Breast epithelium (tissue), 3 donors: Measurements from ENCODE around the gene BBOX1.

Source experiments
- CTCF ChIP-seq, 3 donors: fragments of 450-650 bp; IDR thresholded peaks; one replicate each; pipeline ENCODE4 v1.5.1; 2016 to 2017; ENCODE audit warnings: antibody characterized with exemption in 3 of 3, mild to moderate bottlenecking in 3 of 3, moderate library complexity in 3 of 3
- POLR2A ChIP-seq: fragments of 450-650 bp; IDR thresholded peaks from one replicate; pipeline ENCODE4 v1.6.1; 2016; ENCODE audit warnings: antibody characterized with exemption, mild to moderate bottlenecking, moderate library complexity
- POLR2AphosphoS5 ChIP-seq, 3 donors: sonication (generic); formaldehyde crosslinking; IDR thresholded peaks; one replicate each; pipeline ENCODE4 v1.6.1; 2017; ENCODE audit warnings: antibody characterized with exemption in 3 of 3

- TF ChIP-seq POLR2A (no peak), CTCF (IDR thresholded peaks at IDR 0.05) (no peak), POLR2AphosphoS5 (IDR thresholded peaks at IDR 0.05) (no peak)
Measured at GRCh38 chr11:27095887-27096286, 55.3 kb downstream of the BBOX1 start.
